GM21529 (cell line): ENCODE measurements around the gene HDX.
A peak's percentile ranks its signal among the peaks of the same experiment; 100 is the strongest.
"Not testable (repeated sequence)": the region's sequence is repeated elsewhere in the genome, so short reads cannot be mapped to it uniquely, and the experiment has no call there.

Source experiments
- ATAC-seq: cut with Tn5 transposase; IDR thresholded peaks from one replicate; pipeline ENCODE4 v1.9.1; 2021; ENCODE audit not compliant: unreplicated experiment

Gene HDX, protein sequence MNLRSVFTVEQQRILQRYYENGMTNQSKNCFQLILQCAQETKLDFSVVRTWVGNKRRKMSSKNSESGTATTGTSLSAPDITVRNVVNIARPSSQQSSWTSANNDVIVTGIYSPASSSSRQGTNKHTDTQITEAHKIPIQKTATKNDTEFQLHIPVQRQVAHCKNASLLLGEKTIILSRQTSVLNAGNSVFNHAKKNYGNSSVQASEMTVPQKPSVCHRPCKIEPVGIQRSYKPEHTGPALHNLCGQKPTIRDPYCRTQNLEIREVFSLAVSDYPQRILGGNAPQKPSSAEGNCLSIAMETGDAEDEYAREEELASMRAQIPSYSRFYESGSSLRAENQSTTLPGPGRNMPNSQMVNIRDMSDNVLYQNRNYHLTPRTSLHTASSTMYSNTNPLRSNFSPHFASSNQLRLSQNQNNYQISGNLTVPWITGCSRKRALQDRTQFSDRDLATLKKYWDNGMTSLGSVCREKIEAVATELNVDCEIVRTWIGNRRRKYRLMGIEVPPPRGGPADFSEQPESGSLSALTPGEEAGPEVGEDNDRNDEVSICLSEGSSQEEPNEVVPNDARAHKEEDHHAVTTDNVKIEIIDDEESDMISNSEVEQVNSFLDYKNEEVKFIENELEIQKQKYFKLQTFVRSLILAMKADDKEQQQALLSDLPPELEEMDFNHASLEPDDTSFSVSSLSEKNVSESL

DNA sequence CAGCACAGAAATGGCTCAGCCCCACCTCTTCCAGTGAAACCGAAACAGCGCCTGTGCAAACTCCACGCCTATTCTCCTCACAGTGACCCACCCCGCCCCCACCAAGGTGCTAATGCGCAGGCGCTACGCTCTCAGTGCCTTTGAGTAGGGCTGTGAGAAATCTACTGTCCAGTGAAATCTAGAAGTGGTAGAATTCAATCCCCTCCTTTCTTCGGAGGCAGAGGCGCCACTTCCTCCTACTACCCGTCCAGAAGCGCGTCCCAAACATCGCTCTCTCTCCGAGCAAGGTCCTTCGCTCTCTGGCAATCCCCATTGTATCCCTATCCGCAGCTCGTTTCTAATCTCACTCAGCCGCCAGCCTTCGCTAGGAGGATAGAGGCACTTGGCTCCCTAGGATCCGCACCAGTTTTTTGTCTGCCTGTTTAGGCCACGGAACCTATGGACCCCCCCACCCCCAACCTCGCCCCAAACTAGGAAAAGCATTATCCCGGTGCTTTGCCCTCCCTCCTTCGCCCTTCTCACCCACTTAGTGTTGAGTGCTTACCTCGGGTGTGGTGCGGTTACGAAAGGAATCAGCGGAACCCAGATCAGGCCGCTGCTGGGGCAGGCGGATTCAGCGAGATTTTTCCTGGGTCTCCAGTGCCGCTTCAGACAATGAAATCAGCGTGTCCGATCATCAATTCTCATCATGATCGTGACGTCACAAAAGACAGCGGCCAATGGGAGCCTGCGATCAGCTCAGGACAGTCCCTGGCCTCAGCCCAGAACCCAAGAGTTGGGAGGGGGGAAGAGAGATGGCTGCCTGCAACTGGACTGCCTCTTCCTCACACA lies at the start of gene HDX:
TSS of gene HDX (minus strand) at position 656 of the 831 bp plus-strand sequence. CDS start 27,056 bp downstream, outside the sequence.
- ATAC-seq, result peak; percentile 86

GRCh38 chrX:84541315-84541714 lies 39.1 kb upstream of the HDX start:
- not testable (repeated sequence) for ATAC-seq

- not testable (repeated sequence) for ATAC-seq
These were observed 35.4 kb upstream of the HDX start for GRCh38 chrX:84537627-84538026.

DNA sequence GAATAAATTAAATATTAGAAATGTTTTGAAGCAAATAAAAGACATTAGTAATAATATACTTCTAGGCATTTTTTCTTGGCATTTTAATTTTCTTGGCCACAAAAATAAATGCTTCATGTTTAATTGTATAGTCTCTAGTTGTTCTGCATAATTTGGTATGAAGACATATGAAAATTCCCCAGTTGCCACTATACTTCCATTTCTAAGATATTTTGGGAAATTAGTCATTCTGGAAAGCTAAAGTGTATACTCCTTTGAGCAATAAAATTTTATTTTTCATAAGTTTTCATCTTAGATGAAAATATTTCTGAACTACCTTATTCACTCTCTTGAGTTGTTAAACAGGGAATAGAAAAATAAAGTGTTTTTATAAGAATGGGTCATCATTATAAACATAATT lies 13.8 kb downstream of the HDX start:
- ATAC-seq, result no peak

- ATAC-seq, result peak; percentile 100
These were observed 14.6 kb downstream of the HDX start for GRCh38 chrX:84487365-84488353.

GRCh38 chrX:84479086-84479485 lies 23.2 kb downstream of the HDX start:
- ATAC-seq, result no peak

- ATAC-seq, result no peak
These were observed 25.1 kb downstream of the HDX start for GRCh38 chrX:84477114-84477513.

- ATAC-seq, result no peak
These were observed 26.7 kb downstream of the HDX start for GRCh38 chrX:84475596-84475995.

DNA sequence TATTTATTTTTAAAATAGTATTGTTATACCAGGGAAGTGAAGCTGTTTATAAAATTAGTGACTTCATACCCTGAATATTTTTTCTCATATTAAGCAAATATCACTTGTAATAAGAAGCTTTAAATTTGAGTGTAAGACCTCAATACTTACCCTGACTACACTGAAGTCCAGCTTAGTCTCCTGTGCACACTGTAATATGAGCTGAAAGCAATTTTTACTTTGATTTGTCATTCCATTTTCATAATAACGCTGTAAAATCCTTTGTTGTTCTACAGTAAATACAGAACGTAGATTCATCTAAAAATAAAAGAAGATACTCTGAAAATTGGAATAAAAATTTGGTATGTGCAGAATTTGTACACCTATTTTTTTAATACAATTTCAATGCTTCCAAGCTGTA lies 27.2 kb downstream of the HDX start:
- no peak for ATAC-seq

DNA sequence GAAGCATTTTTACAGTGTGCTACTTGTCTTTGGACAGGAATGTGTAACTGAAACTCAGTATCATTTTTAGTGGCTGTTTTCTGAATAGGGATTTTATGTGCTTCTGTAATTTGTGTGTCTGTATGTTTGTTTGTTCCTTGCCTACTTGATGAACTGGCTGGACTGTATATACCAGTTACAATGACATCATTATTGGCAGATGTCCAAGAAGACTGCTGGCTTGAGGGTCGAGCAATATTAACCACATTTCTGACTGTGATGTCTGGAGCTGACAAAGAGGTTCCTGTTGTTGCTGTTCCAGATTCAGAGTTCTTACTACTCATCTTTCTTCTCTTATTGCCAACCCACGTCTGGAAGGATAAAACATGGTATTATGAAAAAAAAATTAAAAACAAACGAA lies 33.0 kb downstream of the HDX start:
- ATAC-seq, result no peak

GRCh38 chrX:84467898-84468297 lies 34.4 kb downstream of the HDX start:
- no peak for ATAC-seq

DNA sequence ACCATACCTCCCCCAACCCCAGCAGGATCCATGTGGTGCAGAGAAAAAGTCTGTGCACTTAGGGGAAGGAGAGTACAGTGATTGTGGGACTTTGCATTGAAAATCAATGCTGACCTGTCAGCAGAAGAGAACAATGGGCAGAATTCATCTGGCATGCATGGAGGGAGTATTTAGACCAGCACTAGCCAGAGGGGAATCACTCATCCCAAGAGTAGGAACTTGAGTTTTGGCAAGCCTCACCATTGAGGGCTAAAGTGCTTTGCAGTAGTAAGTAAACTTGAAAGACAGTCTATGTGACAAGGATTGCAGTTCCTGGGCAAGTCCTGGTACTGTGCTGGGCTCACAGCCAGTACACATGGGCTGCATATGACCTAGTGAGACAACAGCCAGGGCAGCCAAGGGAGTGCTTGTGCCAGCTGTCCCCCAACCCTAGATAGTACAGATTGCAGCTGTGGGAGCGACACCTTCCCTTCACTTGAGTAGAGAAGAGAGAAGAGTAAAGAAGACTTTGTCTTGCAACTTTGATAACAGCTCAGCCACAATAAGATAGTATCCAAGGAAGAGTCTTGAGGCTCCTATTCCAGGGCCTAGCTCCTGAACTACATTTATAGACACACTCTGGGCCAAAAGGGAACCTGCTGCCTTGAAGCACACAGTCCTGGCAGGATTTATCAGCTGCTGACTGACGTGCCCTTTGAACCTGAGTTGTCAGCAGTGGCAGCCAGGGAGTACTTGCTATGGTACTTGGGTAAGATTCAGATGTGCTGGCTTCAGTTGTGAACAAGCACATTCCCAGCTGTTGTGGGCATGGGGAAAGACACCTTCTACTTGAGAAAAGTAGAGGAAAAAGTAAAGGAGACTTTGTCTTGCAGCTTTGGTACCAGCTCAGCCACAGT lies 48.7 kb downstream of the HDX start:
- ATAC-seq, result no peak

DNA sequence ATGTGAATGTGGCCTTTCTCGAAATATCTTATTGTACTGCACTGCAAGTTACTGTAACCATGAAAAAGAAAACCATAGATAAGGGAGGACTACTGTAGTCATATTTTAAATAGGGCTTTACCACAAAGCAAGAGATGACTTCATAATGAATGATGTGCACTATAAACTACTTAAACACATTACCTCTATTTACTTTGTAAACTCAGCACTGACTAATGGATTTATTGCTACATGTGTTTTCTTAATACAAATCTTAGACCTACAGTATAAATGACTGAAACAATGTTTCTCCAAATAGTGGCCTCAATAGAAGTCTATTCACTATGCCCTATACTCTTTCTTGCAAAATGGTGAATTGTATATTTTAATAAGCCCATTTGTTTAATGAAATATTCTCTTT lies 61.1 kb downstream of the HDX start:
- ATAC-seq, result no peak

DNA sequence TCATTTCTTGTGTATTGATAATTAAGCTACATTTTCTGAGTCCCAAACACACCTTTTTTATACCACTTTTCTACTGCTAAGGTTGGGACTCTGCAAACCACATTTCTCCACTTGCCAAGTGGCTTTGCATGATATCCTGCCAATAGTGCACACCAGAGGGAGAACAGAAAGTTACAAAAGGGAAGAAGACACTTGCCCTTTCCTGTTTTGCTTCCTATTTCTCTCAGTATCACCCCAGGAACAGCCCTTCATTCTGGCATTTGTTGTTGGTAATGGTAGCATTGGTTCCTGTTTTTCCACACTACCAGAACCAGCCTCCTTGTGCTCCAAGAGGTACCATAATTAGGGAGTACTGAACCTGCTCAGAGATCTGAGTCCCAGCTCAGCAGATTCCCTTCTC lies 87.1 kb downstream of the HDX start:
- no peak for ATAC-seq

- ATAC-seq, result no peak
These were observed 138.6 kb downstream of the HDX start for GRCh38 chrX:84363663-84364062.

GRCh38 chrX:84363051-84363450 lies 139.2 kb downstream of the HDX start:
- no peak for ATAC-seq

DNA sequence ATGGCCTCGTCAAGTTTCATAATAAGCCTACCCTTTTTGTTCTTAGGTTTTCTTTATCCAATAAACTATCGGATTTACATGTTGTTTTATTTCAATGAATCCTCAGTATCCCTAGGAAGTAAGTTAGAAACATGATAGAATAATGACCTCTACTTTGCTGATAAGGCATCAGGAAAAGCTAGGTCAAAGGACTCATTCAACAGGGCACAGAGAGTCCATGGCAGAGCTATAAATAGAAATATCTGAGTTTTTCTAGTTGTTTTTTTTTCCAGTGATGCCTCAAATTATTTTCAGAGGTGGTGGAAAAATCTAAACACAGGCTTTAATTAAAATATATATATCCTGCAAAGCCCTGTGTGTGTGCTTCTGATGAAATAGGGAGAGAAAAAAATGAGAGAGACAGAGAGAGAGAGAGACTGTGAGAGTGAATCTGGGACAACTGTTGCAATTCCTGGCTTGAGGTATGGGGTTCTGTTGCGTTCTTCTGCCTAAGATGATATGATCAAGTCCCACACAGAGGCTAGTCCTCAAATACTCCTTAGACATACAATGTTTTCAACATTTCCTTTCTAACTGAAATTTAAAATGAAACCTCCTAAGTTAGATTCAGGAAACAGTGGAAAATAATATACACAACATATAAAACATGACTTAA lies 139.9 kb downstream of the HDX start:
- ATAC-seq, result no peak

GRCh38 chrX:84358271-84358670 lies 144.0 kb downstream of the HDX start:
- ATAC-seq, result no peak

DNA sequence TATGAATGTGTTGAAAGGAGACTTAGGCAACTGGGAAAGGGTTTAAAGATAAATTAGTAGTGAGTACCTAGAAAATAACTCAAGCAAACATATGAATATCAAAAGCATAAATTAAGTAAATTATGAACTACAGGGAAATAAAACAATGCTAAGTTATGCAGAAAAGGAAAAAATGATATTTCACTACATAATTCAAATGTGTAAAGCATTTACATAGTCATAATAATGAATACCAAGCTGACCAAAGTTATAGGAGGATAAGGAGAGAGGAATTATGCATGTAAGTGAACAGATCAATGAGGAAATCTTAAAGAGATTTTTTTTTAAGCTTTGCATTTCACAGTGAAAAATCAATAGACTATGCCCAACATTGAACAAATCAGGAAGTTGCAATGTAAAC lies 145.0 kb downstream of the HDX start:
- no peak for ATAC-seq
